HG03064 (cell line): ENCODE measurements around the gene KLF17.

ENCODE experiments used
- ATAC-seq: cut with Tn5 transposase; IDR thresholded peaks from one replicate; pipeline ENCODE4 v1.9.1; 2021; ENCODE audit warnings: low read depth; ENCODE audit not compliant: unreplicated experiment

KLF17 gene, protein sequence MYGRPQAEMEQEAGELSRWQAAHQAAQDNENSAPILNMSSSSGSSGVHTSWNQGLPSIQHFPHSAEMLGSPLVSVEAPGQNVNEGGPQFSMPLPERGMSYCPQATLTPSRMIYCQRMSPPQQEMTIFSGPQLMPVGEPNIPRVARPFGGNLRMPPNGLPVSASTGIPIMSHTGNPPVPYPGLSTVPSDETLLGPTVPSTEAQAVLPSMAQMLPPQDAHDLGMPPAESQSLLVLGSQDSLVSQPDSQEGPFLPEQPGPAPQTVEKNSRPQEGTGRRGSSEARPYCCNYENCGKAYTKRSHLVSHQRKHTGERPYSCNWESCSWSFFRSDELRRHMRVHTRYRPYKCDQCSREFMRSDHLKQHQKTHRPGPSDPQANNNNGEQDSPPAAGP

GRCh38 chr1:44118682-44119081 is at the start of gene KLF17:
TSS of gene KLF17 (plus strand) at chr1:44118821. CDS start at chr1:44118908, 87 bp downstream.
- no peak for ATAC-seq

GRCh38 chr1:44071461-44071860 is 47.2 kb upstream of the KLF17 start:
- no peak for ATAC-seq

DNA sequence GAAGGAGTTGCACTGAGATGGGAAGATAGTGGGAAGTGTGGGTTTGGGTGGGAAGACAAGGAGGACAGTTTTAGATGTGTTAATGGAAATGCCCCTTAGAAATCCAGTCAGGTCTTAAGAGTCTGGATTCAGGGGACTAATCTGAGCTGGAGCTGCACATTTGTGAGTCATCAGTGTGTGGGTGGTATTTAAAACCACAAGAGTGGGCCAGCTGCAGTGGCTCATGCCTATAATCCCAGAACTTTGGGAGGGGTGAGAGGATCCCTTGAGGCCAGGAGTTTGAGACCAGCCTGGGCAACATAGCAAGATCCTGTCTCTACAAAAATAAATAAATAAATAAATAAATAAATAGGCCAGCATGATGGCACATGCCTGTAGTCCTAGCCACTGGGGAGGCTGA is 46.4 kb upstream of the KLF17 start:
- no peak for ATAC-seq

DNA sequence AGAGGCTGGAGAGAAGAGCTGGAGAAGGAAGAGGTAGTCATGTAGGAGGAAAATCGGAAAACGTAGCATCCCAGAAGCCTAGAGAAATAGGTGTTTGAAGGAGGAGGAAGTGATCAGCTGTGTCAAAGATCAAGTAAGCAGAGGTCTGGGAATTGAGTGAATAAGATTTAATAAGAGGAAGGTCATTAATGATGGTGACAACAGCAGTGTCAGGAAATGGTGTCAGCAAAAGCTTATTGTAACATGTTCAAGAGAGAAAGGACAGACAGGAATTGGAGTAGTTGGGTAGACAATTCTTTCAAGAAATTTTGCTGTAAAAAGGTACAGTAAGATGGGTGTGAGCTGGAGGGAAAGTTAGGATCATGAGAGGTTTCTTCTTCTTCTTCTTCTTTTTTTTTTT is 45.8 kb upstream of the KLF17 start:
- ATAC-seq = no peak

GRCh38 chr1:44073528-44073927 is 45.1 kb upstream of the KLF17 start:
- ATAC-seq = no peak

- ATAC-seq = no peak
These were observed 44.2 kb upstream of the KLF17 start for GRCh38 chr1:44074415-44074814.

GRCh38 chr1:44076066-44076465 is 42.6 kb upstream of the KLF17 start:
- ATAC-seq = no peak

DNA sequence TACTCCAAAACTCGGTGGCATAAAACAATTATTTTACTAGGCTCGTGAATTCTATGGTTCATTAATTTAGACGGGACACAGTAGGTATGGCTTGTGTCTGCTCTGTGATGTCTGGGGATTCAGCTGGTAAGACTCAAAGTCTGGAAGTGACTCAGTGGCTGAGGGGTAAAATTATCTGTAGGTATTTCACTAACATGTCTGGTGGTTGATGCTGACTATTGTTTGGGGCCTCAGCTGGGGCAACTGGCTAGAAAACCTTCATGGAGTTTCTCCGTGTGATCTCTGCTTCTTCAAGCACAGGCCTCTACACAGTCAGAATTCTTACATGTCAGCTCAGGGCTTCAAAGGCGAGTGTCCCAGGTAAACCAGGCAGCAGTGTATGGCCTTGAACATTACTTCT is 41.2 kb upstream of the KLF17 start:
- no peak for ATAC-seq

DNA sequence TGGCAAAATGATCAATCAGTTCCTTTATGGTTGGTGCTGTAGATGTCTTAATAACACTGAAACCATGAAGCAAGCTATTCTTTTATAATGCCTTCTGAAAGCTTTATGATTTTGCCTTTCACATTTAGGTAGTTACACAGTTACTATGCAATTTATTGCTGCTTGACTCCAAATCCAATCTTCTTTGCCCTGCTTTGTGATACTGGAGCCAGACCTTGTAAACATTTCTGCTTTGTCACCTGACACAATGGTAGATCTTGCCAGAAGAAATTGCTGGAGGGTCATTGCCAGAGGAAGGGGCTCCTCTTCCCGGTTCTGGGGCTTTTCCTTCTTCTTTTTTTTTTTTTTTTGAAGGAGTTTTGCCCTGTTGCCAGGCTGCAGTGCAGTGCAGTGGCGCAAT is 40.5 kb upstream of the KLF17 start:
- ATAC-seq = no peak

GRCh38 chr1:44079566-44079965 is 39.1 kb upstream of the KLF17 start:
- ATAC-seq = no peak

- no peak for ATAC-seq
These were observed 33.5 kb upstream of the KLF17 start for GRCh38 chr1:44084998-44085675.

DNA sequence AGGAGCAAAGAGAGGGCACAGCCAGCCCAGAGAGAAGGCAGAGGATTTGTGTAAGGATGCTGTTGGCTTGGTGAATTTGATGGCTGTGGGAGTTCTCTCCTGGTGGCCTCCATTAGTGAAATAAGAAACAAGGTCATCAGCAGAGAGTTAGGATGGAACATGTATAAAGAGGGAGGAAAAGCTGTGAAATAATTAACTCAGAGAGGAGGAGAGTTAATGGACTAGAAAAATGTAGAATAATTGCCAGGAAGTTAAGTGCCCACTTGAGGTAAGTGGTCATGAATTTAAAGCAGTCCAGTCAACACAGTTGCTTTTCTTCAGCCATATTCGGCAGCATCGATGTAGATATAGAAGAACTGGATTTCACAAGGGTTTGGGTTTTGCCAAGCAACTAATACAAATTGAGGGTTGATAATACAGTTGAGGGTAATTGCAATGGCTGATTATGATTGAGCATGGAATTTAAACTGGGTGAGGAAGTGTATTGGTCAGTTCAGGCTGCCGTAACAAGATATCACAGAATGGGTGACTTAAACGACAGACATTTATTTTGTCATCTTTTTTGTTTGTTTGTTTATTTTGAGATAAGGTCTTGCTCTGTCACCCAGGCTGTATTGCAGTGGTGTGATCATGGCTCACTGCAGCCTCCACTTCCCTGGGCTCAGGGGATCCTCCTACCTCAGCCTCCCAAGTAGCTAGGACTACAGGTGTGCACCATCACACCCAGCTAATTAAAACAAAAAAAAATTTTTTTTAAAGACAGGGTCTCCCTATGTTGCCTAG is 31.7 kb upstream of the KLF17 start:
- no peak for ATAC-seq

DNA sequence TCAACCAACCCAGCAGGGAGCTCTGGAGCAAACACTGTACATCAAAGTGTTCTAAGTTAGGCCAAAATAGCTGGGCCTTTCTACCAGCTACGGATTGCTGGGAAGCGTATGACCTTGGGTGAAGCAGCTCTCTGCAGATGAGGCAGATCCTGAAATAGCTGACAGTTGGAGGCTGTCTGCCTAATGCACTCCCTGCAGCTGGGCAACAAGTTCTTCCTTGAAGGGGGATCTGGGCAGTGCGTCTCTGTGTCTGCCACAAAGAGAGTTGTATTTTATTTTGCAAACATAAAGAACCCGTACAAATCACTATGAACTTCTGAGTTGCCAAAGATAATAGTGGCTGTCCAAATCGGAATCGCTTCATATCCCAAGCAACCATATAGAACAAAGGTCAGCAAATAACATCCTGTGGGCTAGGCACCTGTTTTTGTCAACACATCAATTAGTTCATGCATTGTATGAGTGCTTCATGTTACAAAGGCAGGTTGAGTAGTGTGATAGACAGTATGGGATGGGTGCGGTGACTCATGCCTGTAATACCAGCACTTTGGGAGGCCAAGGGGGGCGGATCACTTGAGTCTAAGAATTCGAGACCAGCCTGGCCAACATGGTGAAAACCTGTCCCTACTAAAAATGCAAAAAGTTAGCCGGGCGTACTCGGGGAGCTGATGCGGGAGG is 29.1 kb upstream of the KLF17 start:
- no peak for ATAC-seq

DNA sequence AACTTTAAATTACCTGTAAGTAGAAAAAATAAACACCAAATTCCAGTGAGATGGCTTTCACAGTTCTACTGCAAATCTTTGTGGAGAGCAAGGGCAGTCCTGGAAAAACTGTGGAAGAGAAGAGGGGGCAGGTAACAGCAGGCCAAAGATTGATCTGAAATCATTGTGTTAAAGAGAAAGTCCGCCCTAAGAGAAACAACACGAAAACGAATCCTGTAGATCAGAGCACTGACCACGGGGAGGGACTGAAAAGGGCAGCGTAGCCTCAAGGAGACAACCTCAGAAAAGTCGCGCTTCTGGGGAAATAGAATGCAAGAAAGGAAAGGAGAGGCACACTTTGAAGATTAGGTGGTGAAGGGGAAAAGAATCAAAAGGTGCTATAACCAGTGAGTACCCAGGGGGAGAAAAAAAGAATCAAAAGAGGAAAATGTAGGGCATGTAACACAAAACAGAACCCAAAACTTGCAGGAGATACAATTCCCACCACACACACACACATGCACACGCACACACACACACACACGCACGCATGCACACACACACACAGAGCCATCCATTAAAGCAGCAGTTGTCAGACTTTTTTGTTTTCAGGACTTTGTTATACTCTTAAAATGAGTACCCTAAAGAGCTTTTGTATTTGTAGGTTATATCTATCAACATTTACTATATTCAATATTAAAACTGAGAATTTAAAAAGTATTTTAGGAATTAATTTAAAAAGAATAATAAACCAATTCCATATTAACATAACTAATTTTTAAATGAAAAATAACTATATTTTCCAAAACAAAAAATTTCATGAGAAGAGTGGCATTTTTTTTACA is 28.0 kb upstream of the KLF17 start:
- no peak for ATAC-seq

DNA sequence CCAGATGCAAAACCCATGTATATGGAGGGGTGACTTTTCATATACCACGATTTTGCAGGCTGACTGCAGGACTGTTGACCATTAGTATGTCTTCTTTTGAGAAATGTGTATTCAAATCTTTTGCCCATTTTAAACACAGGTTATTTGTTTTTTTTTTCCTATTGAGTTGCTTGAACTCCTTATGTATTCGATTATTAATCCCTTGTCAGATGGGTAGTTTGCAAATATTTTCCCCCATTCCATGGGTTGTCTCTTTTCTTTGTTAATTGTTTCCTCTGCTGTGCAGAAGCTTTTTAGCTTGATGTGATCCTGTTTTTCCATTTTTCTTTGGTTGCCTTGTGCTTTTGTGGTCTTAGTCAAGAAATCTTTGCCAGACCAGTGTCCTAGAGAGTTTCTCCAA is 24.6 kb upstream of the KLF17 start:
- no peak for ATAC-seq

GRCh38 chr1:44100183-44100868 is 18.3 kb upstream of the KLF17 start:
- no peak for ATAC-seq

DNA sequence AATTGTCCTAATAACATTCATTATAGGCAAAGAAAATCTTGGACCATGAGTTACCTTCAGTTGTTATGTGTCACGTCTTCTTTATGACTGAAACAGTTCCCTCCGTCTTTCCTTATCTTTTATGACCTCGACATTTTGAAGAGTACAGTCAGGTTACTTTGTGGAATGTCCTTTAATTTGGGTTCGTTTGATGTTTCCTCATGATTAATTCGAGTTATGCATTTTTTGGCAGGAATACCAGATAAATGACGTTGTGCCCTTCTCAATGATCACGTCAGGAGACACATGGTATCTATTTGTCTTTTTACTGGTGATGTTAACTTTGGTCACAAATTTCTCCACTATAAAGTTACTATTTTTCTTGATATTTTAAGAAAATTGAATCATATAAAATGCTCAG is 17.3 kb upstream of the KLF17 start:
- ATAC-seq = no peak

DNA sequence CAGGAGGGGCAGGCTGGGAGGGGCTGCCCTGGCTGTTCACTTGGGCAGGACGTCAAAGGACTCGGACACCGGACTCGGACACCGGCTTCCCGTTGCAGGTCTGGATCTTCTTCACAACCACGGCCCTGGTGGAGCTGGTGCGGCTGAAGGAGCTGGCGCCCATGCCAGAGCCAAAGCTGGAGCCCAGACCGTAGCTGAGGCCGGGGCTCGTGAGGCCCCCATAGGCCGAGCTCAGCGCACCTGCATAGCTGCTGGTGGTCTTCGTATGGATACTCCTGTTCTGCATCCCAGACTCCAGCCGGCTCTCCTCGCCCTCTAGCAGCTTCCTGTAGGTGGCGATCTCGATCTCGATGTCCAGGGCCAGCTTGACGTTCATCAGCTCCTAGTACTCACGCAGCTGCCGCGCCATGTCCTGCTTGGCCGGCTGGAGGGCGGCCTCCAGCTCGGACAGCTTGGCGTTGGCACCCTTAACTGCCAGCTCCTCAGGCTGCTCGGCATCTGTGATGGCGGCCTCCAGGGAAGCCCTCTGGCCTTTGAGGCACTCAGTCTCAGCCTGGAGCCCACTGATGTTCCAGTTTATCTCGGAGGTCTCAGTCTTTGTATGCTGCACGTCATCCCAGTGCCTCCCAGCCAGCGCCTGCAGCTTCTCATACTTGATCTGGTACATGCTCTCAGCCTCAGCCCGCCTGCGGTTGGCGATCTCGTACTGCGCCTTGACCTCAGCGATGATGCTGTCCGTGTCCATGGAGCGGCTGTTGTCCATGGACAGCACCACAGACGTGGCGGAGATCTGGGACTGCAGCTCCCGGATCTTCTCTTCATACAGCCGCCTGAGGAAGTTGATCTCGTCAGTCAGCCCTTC is 15.1 kb upstream of the KLF17 start:
- no peak for ATAC-seq

GRCh38 chr1:44105810-44106209 is 12.8 kb upstream of the KLF17 start:
- no peak for ATAC-seq
